ENCODE results near the gene KANSL3.
"Not testable (repeated sequence)": the region's sequence is repeated elsewhere in the genome, so short reads cannot be mapped to it uniquely, and the experiment has no call there.

DNA sequence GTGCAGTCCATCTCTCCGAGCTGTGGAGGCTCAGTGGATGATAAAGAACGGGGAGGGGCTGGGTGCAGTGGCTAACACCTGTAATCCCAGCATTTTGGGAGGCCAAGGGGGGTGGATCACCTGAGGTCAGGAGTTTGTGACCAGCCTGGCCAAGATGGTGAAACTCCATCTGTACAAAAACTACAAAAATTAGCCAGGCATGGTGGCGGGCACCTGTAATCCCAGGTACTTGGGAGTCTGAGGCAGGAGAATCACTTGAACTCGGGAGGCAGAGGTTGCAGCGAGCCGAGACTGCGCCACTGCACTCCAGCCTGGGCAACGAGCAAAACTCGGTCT is 84.2 kb downstream of the KANSL3 start:
- TF ChIP-seq, protein P1, sequence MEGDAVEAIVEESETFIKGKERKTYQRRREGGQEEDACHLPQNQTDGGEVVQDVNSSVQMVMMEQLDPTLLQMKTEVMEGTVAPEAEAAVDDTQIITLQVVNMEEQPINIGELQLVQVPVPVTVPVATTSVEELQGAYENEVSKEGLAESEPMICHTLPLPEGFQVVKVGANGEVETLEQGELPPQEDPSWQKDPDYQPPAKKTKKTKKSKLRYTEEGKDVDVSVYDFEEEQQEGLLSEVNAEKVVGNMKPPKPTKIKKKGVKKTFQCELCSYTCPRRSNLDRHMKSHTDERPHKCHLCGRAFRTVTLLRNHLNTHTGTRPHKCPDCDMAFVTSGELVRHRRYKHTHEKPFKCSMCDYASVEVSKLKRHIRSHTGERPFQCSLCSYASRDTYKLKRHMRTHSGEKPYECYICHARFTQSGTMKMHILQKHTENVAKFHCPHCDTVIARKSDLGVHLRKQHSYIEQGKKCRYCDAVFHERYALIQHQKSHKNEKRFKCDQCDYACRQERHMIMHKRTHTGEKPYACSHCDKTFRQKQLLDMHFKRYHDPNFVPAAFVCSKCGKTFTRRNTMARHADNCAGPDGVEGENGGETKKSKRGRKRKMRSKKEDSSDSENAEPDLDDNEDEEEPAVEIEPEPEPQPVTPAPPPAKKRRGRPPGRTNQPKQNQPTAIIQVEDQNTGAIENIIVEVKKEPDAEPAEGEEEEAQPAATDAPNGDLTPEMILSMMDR (IDR thresholded peaks at IDR 0.05) = not testable (repeated sequence)
- TF ChIP-seq ZFX (IDR thresholded peaks at IDR 0.05; ENCODE audit: borderline replicate concordance) = not testable (repeated sequence)
